Esophagus (tissue), 2 donors: ENCODE results near the gene P2RY13. TPM values are rescaled to one million over a fixed set of nuclear protein-coding genes. Genes with fewer than 3 reads are reported as not detected.

ENCODE experiments used
- H3K27ac ChIP-seq, 2 donors: one replicate each; pipeline ENCODE4 v1.5.1; 2013; ENCODE audit warnings: low read depth in 2 of 2, mild to moderate bottlenecking in 2 of 2, inconsistent platforms in 1 of 2, low read length in 1 of 2, moderate library complexity in 1 of 2
- H3K27me3 ChIP-seq, 2 donors: one replicate each; pipeline ENCODE4 v1.6.1; 2013; ENCODE audit warnings: low read length in 2 of 2, control low read depth in 1 of 2, mild to moderate bottlenecking in 1 of 2; ENCODE audit not compliant: insufficient read depth in 2 of 2, control insufficient read depth in 1 of 2
- H3K36me3 ChIP-seq, 2 donors: one replicate each; pipeline ENCODE4 v1.6.1; 2013; ENCODE audit warnings: low read length in 1 of 2; ENCODE audit not compliant: control insufficient read depth in 2 of 2, insufficient read depth in 2 of 2
- H3K4me1 ChIP-seq, 2 donors: one replicate each; pipeline ENCODE4 v1.6.1; 2013; ENCODE audit warnings: low read length in 1 of 2; ENCODE audit not compliant: control insufficient read depth in 2 of 2, insufficient read depth in 2 of 2
- H3K4me3 ChIP-seq, 2 donors: one replicate each; pipeline ENCODE4 v1.5.1; 2013; ENCODE audit warnings: low read length in 2 of 2, mild to moderate bottlenecking in 2 of 2, low read depth in 1 of 2, moderate library complexity in 1 of 2
- H3K9me3 ChIP-seq, 2 donors: one replicate each; pipeline ENCODE4 v1.6.1; 2013; ENCODE audit warnings: mild to moderate bottlenecking in 2 of 2, low read depth in 1 of 2, low read length in 1 of 2, moderate library complexity in 1 of 2; ENCODE audit not compliant: control insufficient read depth in 2 of 2, insufficient read depth in 1 of 2
- WGBS, 2 donors: extraction: QIAGEN DNeasy Blood & Tissue Kit; methylation state at CpG; one replicate each; pipeline ENCODE4 v1.1.7; 2013; 5-methylcytosine and 5-hydroxymethylcytosine counted together
- polyA plus RNA-seq, 2 donors: library from polyadenylated mRNA; stranded (reverse); fragments of 200-250 nt; gene quantifications; one replicate each; pipeline ENCODE4 v1.2.3, GENCODE V29; 2013
- donor health status: healthy with polysubstance abuse.
- donor health status: Bipolar disorder and iron deficiency.

P2RY13 gene
- polyA plus RNA-seq, 2 donors: 0.24 to 0.68 TPM

GRCh38 chr3:151327571-151328198 is 1.7 kb downstream of the P2RY13 start:
- H3K4me1 ChIP-seq: no peaks in the 10 kb centered on the region
- no peaks in the 10 kb centered on the region for H3K27me3 ChIP-seq
- 11 to 13% methylated on average over 3 of the region's 3 CpGs for WGBS, 2 donors
- no peak overlapping the region for H3K27ac ChIP-seq
- H3K9me3 ChIP-seq: no peaks in the 10 kb centered on the region
- no peaks in the 10 kb centered on the region for H3K36me3 ChIP-seq
- H3K4me3 ChIP-seq: no peak overlapping the region

- Histone ChIP-seq H3K4me1 (peaks cover 0 to 2% of the 10 kb centered on the region in 2 donors), H3K27me3 (no peaks in the 10 kb centered on the region), H3K9me3 (no peaks in the 10 kb centered on the region), H3K36me3 (no peaks in the 10 kb centered on the region), H3K4me3 (no peak overlapping the region), H3K27ac (no peak overlapping the region)
- 87 to 100% methylated on average over 1 of the region's 1 CpG for WGBS, 2 donors
Measured at GRCh38 chr3:151322511-151322910, 6.8 kb downstream of the P2RY13 start.

- peaks cover 0 to 2% of the 10 kb centered on the region in 2 donors for H3K4me1 ChIP-seq
Measured at GRCh38 chr3:151321526-151321925, 7.8 kb downstream of the P2RY13 start.

GRCh38 chr3:151320131-151320530 is 9.2 kb downstream of the P2RY13 start:
- no peaks in the 10 kb centered on the region for H3K9me3 ChIP-seq
- H3K4me1 ChIP-seq: peaks cover 0 to 2% of the 10 kb centered on the region in 2 donors
- WGBS, 2 donors: 55 to 61% methylated on average over 2 of the region's 2 CpGs
- H3K36me3 ChIP-seq: no peaks in the 10 kb centered on the region
- peak overlapping the region; percentile 60 to 72 for H3K27ac ChIP-seq
- H3K27me3 ChIP-seq: no peaks in the 10 kb centered on the region
- H3K4me3 ChIP-seq: no peak overlapping the region

More at GRCh38 chr3:151321526-151321925, 7.8 kb downstream of the P2RY13 start:
- no peaks in the 10 kb centered on the region for H3K27me3 ChIP-seq
- H3K36me3 ChIP-seq: no peaks in the 10 kb centered on the region
- no peaks in the 10 kb centered on the region for H3K9me3 ChIP-seq
- 37 to 50% methylated on average over 1 of the region's 1 CpG for WGBS, 2 donors
- no peak overlapping the region for H3K27ac ChIP-seq
- no peak overlapping the region for H3K4me3 ChIP-seq

- Histone ChIP-seq H3K9me3 (no peaks in the 10 kb centered on the region), H3K4me3 (no peak overlapping the region), H3K27me3 (no peaks in the 10 kb centered on the region), H3K4me1 (peaks cover 0 to 2% of the 10 kb centered on the region in 2 donors), H3K36me3 (no peaks in the 10 kb centered on the region), H3K27ac (peak overlapping the region; percentile 60 to 72)
- 54 to 59% methylated on average over 4 of the region's 4 CpGs for WGBS, 2 donors
Measured at GRCh38 chr3:151319628-151320027, 9.7 kb downstream of the P2RY13 start.

- Histone ChIP-seq H3K4me1 (peaks cover 0 to 2% of the 10 kb centered on the region in 2 donors), H3K9me3 (no peaks in the 10 kb centered on the region), H3K4me3 (no peak overlapping the region), H3K27ac (peak overlapping the region; percentile 65 to 72), H3K27me3 (no peaks in the 10 kb centered on the region), H3K36me3 (no peaks in the 10 kb centered on the region)
- 50 to 62% methylated on average over 7 of the region's 7 CpGs for WGBS, 2 donors
Measured at GRCh38 chr3:151318991-151319390, 10.4 kb downstream of the P2RY13 start.

- peaks cover 0 to 2% of the 10 kb centered on the region in 2 donors for H3K4me1 ChIP-seq
- peak overlapping the region in 1 of 2 donors; percentile 72 for H3K27ac ChIP-seq
- no peaks in the 10 kb centered on the region for H3K9me3 ChIP-seq
- no peak overlapping the region for H3K4me3 ChIP-seq
- no peaks in the 10 kb centered on the region for H3K36me3 ChIP-seq
- H3K27me3 ChIP-seq: no peaks in the 10 kb centered on the region
Measured at GRCh38 chr3:151318313-151318712, 11.0 kb downstream of the P2RY13 start.

GRCh38 chr3:151316267-151316991 is 12.9 kb downstream of the P2RY13 start, which contains the start of gene GPR87:
TSS of gene GPR87 (minus strand) at chr3:151316820. CDS start at chr3:151300100, 16,720 bp downstream.
- H3K4me1 ChIP-seq: peaks cover 0 to 2% of the 10 kb centered on the region in 2 donors
- WGBS, 2 donors: 36 to 48% methylated on average over 7 of the region's 7 CpGs
- H3K36me3 ChIP-seq: no peaks in the 10 kb centered on the region
- H3K27me3 ChIP-seq: no peaks in the 10 kb centered on the region
- H3K27ac ChIP-seq: peak within 1 kb of the TSS; percentile 49 to 92
- H3K9me3 ChIP-seq: no peaks in the 10 kb centered on the region
- peak within 1 kb of the TSS; percentile 28 to 71 for H3K4me3 ChIP-seq

- peak overlapping the region; percentile 33 to 92 for H3K27ac ChIP-seq
- no peaks in the 10 kb centered on the region for H3K9me3 ChIP-seq
- no peaks in the 10 kb centered on the region for H3K27me3 ChIP-seq
- no peaks in the 10 kb centered on the region for H3K36me3 ChIP-seq
- WGBS, 2 donors: 43 to 62% methylated on average over 2 of the region's 2 CpGs
- H3K4me3 ChIP-seq: peak overlapping the region in 1 of 2 donors; percentile 71
- peaks cover 0 to 2% of the 10 kb centered on the region in 2 donors for H3K4me1 ChIP-seq
Measured at GRCh38 chr3:151315846-151316245, 13.5 kb downstream of the P2RY13 start.
